Keratinocyte (primary cell): ENCODE data around the gene WBP4. TPM values are rescaled to one million over a fixed set of nuclear protein-coding genes. Genes with fewer than 3 reads are reported as not detected.

Experiments used
- DNase-seq: peaks from one replicate; pipeline ENCODE4 v3.0.0-alpha.2; 2011; ENCODE audit warnings: low read depth, missing footprints, low spot score
- FAIRE-seq: peaks from 2 replicates; lab custom pipeline; 2011; peaks lifted over from hg19 to GRCh38; lab: Jason Lieb, UNC
- H2AFZ ChIP-seq: 2 replicates; pipeline ENCODE4 v1.6.0; 2012; ENCODE audit warnings: low read length, control low read depth, inconsistent platforms; ENCODE audit not compliant: control insufficient read depth
- H3K27ac ChIP-seq: 2 replicates; pipeline ENCODE4 v1.5.1; 2011; ENCODE audit warnings: low read length; ENCODE audit not compliant: control insufficient read depth, insufficient read depth
- H3K27me3 ChIP-seq: 3 replicates; pipeline ENCODE4 v1.6.0; 2011; ENCODE audit warnings: low read length; ENCODE audit not compliant: control insufficient read depth, insufficient read depth; ENCODE audit errors: extremely low read depth
- H3K36me3 ChIP-seq, 2 experiments: 2 replicates in 1 of 2; 3 replicates in 1 of 2; pipeline ENCODE4 v1.5.1; 2011; ENCODE audit warnings: low read length in 2 of 2, mild to moderate bottlenecking in 1 of 2; ENCODE audit not compliant: control insufficient read depth in 2 of 2, insufficient read depth in 2 of 2; ENCODE audit errors: extremely low read depth in 1 of 2
- H3K4me1 ChIP-seq: 3 replicates; pipeline ENCODE4 v1.5.1; 2011; ENCODE audit warnings: low read length; ENCODE audit not compliant: control insufficient read depth, insufficient read depth; ENCODE audit errors: extremely low read depth
- H3K4me2 ChIP-seq: 3 replicates; pipeline ENCODE4 v1.6.0; 2011; ENCODE audit warnings: low read depth, low read length; ENCODE audit not compliant: control insufficient read depth, insufficient read depth; ENCODE audit errors: extremely low read depth
- H3K4me3 ChIP-seq, 3 experiments: fragments of 200-600 bp in 1 of 3; sonication (generic) in 1 of 3; 2 replicates in 2 of 3; 3 replicates in 1 of 3; pipeline ENCODE4 v1.5.1; 2011 to 2016; ENCODE audit warnings: low read length in 3 of 3, mild to moderate bottlenecking in 3 of 3, control low read depth in 2 of 3, inconsistent platforms in 1 of 3, low read depth in 1 of 3, mixed read lengths in 1 of 3, mixed run types in 1 of 3, moderate library complexity in 1 of 3; ENCODE audit not compliant: control insufficient read depth in 2 of 3, insufficient read depth in 2 of 3; ENCODE audit errors: extremely low read depth in 1 of 3
- H3K79me2 ChIP-seq: 2 replicates; pipeline ENCODE4 v1.6.0; 2012; ENCODE audit warnings: low read length; ENCODE audit not compliant: control insufficient read depth, insufficient read depth
- H3K9ac ChIP-seq: 3 replicates; pipeline ENCODE4 v1.6.0; 2011; ENCODE audit warnings: low read length; ENCODE audit not compliant: control insufficient read depth, insufficient read depth; ENCODE audit errors: extremely low read depth
- H3K9me1 ChIP-seq: 3 replicates; pipeline ENCODE4 v1.6.0; 2011; ENCODE audit warnings: low read length; ENCODE audit not compliant: control insufficient read depth, insufficient read depth; ENCODE audit errors: extremely low read depth
- H3K9me3 ChIP-seq: 2 replicates; pipeline ENCODE4 v1.5.1; 2012; ENCODE audit warnings: low read depth, low read length; ENCODE audit not compliant: control insufficient read depth
- H4K20me1 ChIP-seq: 3 replicates; pipeline ENCODE4 v1.6.0; 2011; ENCODE audit warnings: low read length; ENCODE audit not compliant: control insufficient read depth, insufficient read depth; ENCODE audit errors: extremely low read depth
- EZH2 ChIP-seq: IDR thresholded peaks from one replicate; pipeline ENCODE4 v1.6.1; 2012; ENCODE audit warnings: inconsistent platforms, mild to moderate bottlenecking, low read length, moderate library complexity
- dilution Hi-C: fragments of 300-500 bp; cut with MboI; formaldehyde crosslinking; loops from one replicate; pipeline ENCODE4 v1.7.0; 2020; ENCODE audit warnings: low sequenced_read_pairs; ENCODE audit not compliant: extremely low pct_ligation_motif_present
- polyA plus RNA-seq, 5 experiments: library from polyadenylated mRNA; depleted of rRNA in 3 of 5; stranded (reverse) in 3 of 5; stranded (forward) in 1 of 5; unstranded in 1 of 5; fragments of >200 nt; gene quantifications; 1 replicate in 1 of 5; 2 replicates in 3 of 5; 3 replicates in 1 of 5; pipeline versions ENCODE4 v1.2.1 to v1.2.3, GENCODE V29; 2011 to 2012; ENCODE audit warnings: missing spikeins in 2 of 5, low read depth in 1 of 5, low replicate concordance in 1 of 5
- TF ChIP-seq, protein P1 (sequence below), 3 experiments: IDR thresholded peaks in 1 of 3; conservative IDR thresholded peaks in 1 of 3; optimal IDR thresholded peaks in 1 of 3; 2 replicates in 2 of 3; 3 replicates in 1 of 3; pipeline versions ENCODE3 to v1.5.1; 2011; ENCODE audit warnings: low read length in 3 of 3, mild to moderate bottlenecking in 3 of 3, moderate library complexity in 2 of 3, control low read depth in 1 of 3, inconsistent platforms in 1 of 3; ENCODE audit not compliant: insufficient read depth in 2 of 3; ENCODE audit errors: extremely low read depth in 1 of 3

WBP4 gene
- polyA plus RNA-seq, 1 donor (not counting 4 experiments of a cell fraction or from before 2014, with no cell fraction given) = 13.5 TPM

DNA sequence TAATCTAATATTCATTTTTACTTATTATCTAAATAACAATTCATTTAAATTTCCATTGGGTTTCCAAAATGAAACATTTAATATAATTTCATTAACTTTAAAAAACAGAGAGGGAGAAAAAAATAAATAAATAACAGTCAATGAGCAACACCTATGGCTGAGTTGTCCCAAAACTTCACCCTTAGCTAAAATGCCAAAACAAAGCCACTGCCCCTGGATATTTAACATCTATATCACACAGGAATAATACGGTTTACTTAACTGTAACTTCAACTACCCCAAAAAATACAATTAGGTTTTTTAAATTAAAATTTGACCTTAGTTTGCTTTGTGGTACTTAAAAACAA, 42.7 kb upstream of the WBP4 start:
- Histone ChIP-seq H3K4me1 (peaks cover 23% of the 10 kb centered on the region), H4K20me1 (no peaks in the 10 kb centered on the region), H2AFZ (no peak overlapping the region), H3K9me1 (no peaks in the 10 kb centered on the region), H3K9me3 (no peaks in the 10 kb centered on the region), H3K4me3 (peak overlapping the region; percentile 51 to 86 (median 69)), H3K27me3 (no peaks in the 10 kb centered on the region), H3K79me2 (peaks cover 76% of the 10 kb centered on the region), H3K27ac (peak overlapping the region; percentile 100), H3K9ac (peak overlapping the region; percentile 96), H3K4me2 (peak overlapping the region; percentile 56), H3K36me3 (peaks cover 0 to 4% of the 10 kb centered on the region in 2 experiments)
- dilution Hi-C loops = no loop called here
- DNase-seq (no peak), FAIRE-seq (no peak)
- TF ChIP-seq, protein P1, sequence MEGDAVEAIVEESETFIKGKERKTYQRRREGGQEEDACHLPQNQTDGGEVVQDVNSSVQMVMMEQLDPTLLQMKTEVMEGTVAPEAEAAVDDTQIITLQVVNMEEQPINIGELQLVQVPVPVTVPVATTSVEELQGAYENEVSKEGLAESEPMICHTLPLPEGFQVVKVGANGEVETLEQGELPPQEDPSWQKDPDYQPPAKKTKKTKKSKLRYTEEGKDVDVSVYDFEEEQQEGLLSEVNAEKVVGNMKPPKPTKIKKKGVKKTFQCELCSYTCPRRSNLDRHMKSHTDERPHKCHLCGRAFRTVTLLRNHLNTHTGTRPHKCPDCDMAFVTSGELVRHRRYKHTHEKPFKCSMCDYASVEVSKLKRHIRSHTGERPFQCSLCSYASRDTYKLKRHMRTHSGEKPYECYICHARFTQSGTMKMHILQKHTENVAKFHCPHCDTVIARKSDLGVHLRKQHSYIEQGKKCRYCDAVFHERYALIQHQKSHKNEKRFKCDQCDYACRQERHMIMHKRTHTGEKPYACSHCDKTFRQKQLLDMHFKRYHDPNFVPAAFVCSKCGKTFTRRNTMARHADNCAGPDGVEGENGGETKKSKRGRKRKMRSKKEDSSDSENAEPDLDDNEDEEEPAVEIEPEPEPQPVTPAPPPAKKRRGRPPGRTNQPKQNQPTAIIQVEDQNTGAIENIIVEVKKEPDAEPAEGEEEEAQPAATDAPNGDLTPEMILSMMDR (optimal IDR thresholded peaks at IDR 0.05 in 1 of 3, IDR thresholded peaks at IDR 0.05 in 1 of 3, conservative IDR thresholded peaks at IDR 0.05 in 1 of 3; ENCODE audit: extremely low read depth in 1 of 3, insufficient read depth in 2 of 3, low read length in 3 of 3) = no peak
- no peak for TF ChIP-seq EZH2

DNA sequence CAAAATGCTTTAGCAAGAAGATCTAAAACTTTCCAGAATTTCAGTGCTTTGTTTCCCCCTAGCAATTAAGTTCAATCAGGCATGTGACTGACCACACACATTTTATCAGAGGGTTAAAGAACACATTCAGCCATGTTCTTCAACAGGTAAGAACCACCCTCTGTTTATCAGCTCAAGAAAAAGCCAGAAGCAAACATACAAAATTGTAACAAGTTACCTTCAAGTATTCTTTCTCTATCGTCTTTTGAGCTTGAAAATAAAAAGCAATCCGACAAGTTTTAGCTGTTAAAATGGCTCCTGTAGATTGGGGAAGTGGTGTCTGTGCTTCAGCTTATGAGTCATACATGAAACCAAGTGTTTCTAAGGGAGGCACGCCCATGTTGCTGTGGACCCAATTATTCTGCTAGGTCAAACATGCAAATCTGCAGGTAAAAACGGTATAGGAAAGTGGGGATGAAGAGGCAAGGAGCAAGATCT, 42.3 kb upstream of the WBP4 start, which contains the start of gene ELF1:
Gene ELF1 (minus strand): TSS at position 306 of the 477 bp plus-strand sequence. CDS start 37,262 bp downstream, outside the sequence.
- peak within 1 kb of the TSS; percentile 40 for H2AFZ ChIP-seq
- peak within 1 kb of the TSS; percentile 96 for H3K9ac ChIP-seq
- FAIRE-seq (peak; percentile 66), DNase-seq (peak; percentile 26)
- H3K36me3 ChIP-seq = peaks cover 0 to 4% of the 10 kb centered on the region in 2 experiments
- peaks cover 23% of the 10 kb centered on the region for H3K4me1 ChIP-seq
- H3K4me3 ChIP-seq = peak within 1 kb of the TSS; percentile 51 to 86 (median 69)
- no peaks in the 10 kb centered on the region for H3K9me3 ChIP-seq
- H3K27ac ChIP-seq = peak within 1 kb of the TSS; percentile 100
- TF ChIP-seq EZH2 = no peak
- TF ChIP-seq, protein P1 (optimal IDR thresholded peaks at IDR 0.05 in 1 of 3, IDR thresholded peaks at IDR 0.05 in 1 of 3, conservative IDR thresholded peaks at IDR 0.05 in 1 of 3; ENCODE audit: extremely low read depth in 1 of 3, insufficient read depth in 2 of 3, low read length in 3 of 3) = no peak
- no peaks in the 10 kb centered on the region for H3K27me3 ChIP-seq
- H3K9me1 ChIP-seq = no peaks in the 10 kb centered on the region
- dilution Hi-C loops = no loop called here
- peak within 1 kb of the TSS; percentile 95 for H3K4me2 ChIP-seq
- H4K20me1 ChIP-seq = no peaks in the 10 kb centered on the region
- H3K79me2 ChIP-seq = peaks cover 73% of the 10 kb centered on the region
